Airway epithelial cell (primary cell): ENCODE results near the gene OR5H2. TPM values are rescaled to one million over a fixed set of nuclear protein-coding genes. Genes with fewer than 3 reads are reported as not detected.

Experiments used
- total RNA-seq: library from RNA; depleted of rRNA; stranded (reverse); fragments of >200 nt; gene quantifications from 2 replicates; pipeline ENCODE4 v1.2.3, GENCODE V29; 2015

OR5H2 gene
- not detected in 2 replicates for total RNA-seq

DNA sequence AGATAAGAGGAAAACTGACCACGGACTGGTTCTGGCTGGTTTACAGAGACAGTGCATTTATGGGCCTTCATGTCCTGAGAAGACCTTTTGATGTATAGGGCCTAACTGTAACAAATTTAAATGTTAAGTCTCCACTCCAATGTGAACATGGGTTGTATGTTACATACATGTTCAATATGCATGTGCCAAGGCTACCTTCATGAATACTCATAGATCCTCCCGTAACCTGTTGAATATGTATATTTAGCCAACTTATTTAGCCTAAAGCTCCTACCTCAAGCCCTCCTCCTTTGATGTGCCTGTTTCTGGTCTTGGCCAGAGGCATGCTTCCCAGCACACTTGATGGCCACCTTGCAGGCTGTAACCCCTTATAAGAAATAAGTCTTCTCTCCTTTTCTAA is at the start of gene OR5H2:
OR5H2 (plus strand) TSS at position 301 of the 400 bp plus-strand sequence. CDS start 398 bp downstream, outside the sequence.

DNA sequence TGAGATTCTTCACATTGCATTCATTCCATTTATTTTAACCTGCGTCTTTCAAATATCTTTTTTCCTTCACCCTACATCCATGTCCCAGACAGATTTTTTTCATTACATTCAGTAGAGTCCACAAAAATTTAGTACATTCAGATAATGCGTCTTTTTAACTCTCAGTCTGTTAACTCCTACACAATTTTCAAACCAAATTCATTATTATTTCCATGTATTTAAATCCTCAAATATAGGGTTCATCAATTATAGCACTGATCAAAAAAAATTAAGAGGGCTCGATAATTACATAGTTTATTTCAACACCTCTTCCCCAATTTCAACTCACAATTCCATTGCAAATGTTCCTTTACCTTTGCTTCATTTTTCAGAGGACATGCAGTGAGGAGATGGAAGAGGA is 18.4 kb upstream of the OR5H2 start, which contains the start of gene OR5H6:
OR5H6 (plus strand) TSS at position 301 of the 400 bp plus-strand sequence; CDS start at position 390, 89 bp downstream.

Other genes starting within 250 kb of the OR5H2 start
- not detected in 2 replicates for gene GABRR3, start 247.2 kb upstream of the OR5H2 start, total RNA-seq
- not detected in 2 replicates for gene OR5AC2, start 195.3 kb upstream of the OR5H2 start, total RNA-seq
- gene OR5H1, start 151.8 kb upstream of the OR5H2 start, total RNA-seq, result not detected in 2 replicates
- not detected in 2 replicates for gene OR5H14, start 135.0 kb upstream of the OR5H2 start, total RNA-seq
- gene OR5H15, start 115.8 kb upstream of the OR5H2 start, total RNA-seq, result not detected in 2 replicates
- not detected in 2 replicates for gene OR5H6, start 18.3 kb upstream of the OR5H2 start, total RNA-seq
- gene OR5K4, start 71.3 kb downstream of the OR5H2 start, total RNA-seq, result not detected in 2 replicates
- gene OR5K3, start 108.2 kb downstream of the OR5H2 start, total RNA-seq, result not detected in 2 replicates
- not detected in 2 replicates for gene OR5K1, start 180.7 kb downstream of the OR5H2 start, total RNA-seq
- gene OR5K2, start 215.2 kb downstream of the OR5H2 start, total RNA-seq, result not detected in 2 replicates
- gene CLDND1, start 240.4 kb downstream of the OR5H2 start, total RNA-seq, result 75.1 and 114 TPM in 2 replicates
- gene GPR15, start 249.5 kb downstream of the OR5H2 start, total RNA-seq, result not detected in 2 replicates